Body of pancreas (tissue), 4 donors: ENCODE data around the gene TM9SF1.

Source experiments
- CTCF ChIP-seq, 7 experiments: fragments of 450-650 bp in 4 of 7; fragments of 200-600 bp in 3 of 7; sonication (generic) in 3 of 7; IDR thresholded peaks; one replicate each; pipeline ENCODE4 v1.5.1; 2016 to 2019; ENCODE audit warnings: antibody characterized with exemption in 7 of 7
- POLR2A ChIP-seq, 3 donors: fragments of 450-650 bp; IDR thresholded peaks; one replicate each; pipeline ENCODE4 v1.6.1; 2016; ENCODE audit warnings: antibody characterized with exemption in 3 of 3, mild to moderate bottlenecking in 2 of 3

- no peak for TF ChIP-seq CTCF (IDR thresholded peaks at IDR 0.05)
- TF ChIP-seq POLR2A (IDR thresholded peaks at IDR 0.05) = no peak
These were observed 38.3 kb upstream of the TM9SF1 start for GRCh38 chr14:24233538-24233866.
